Liver (tissue), 9 donors: Measurements from ENCODE around the gene CAPS. TPM values are rescaled to one million over a fixed set of nuclear protein-coding genes. Genes with fewer than 3 reads are reported as not detected.

Experiments used
- DNase-seq: peaks from one replicate; pipeline ENCODE4 v3.0.0-alpha.2; 2017; ENCODE audit warnings: low spot score
- H3K27ac ChIP-seq, 2 donors: one replicate each; pipeline ENCODE4 v1.7.0; 2013; ENCODE audit warnings: inconsistent platforms in 2 of 2, low read length in 2 of 2, control low read depth in 1 of 2, low read depth in 1 of 2, mild to moderate bottlenecking in 1 of 2
- H3K27me3 ChIP-seq, 4 donors: one replicate each; pipeline versions ENCODE4 v1.6.1 to v1.7.0; 2013; ENCODE audit warnings: low read length in 3 of 4, inconsistent platforms in 1 of 4, mild to moderate bottlenecking in 1 of 4, moderate library complexity in 1 of 4; ENCODE audit not compliant: control insufficient read depth in 4 of 4, insufficient read depth in 4 of 4
- H3K36me3 ChIP-seq, 4 donors: one replicate each; pipeline versions ENCODE4 v1.6.1 to v1.7.0; 2013; ENCODE audit warnings: low read length in 3 of 4, mild to moderate bottlenecking in 3 of 4, low read depth in 1 of 4, moderate library complexity in 1 of 4; ENCODE audit not compliant: control insufficient read depth in 4 of 4, insufficient read depth in 3 of 4
- H3K4me1 ChIP-seq, 4 donors: one replicate each; pipeline versions ENCODE4 v1.6.1 to v1.7.0; 2013; ENCODE audit warnings: low read length in 3 of 4, mild to moderate bottlenecking in 3 of 4, moderate library complexity in 1 of 4; ENCODE audit not compliant: control insufficient read depth in 4 of 4, insufficient read depth in 4 of 4
- H3K4me3 ChIP-seq, 3 donors: one replicate each; pipeline versions ENCODE4 v1.6.1 to v1.7.0; 2013; ENCODE audit warnings: low read length in 3 of 3, control low read depth in 1 of 3, low read depth in 1 of 3, mild to moderate bottlenecking in 1 of 3
- H3K9ac ChIP-seq, 2 donors: one replicate each; pipeline ENCODE4 v1.7.0; 2013; ENCODE audit warnings: low read length in 2 of 2, mild to moderate bottlenecking in 2 of 2, moderate library complexity in 2 of 2, control low read depth in 1 of 2, low read depth in 1 of 2
- H3K9me3 ChIP-seq, 4 donors: one replicate each; pipeline versions ENCODE4 v1.6.1 to v1.7.0; 2013; ENCODE audit warnings: low read length in 3 of 4; ENCODE audit not compliant: control insufficient read depth in 4 of 4
- EGR1 ChIP-seq, 2 donors: IDR thresholded peaks; 2 replicates each; pipeline ENCODE4 v1.6.1; 2016 to 2018; ENCODE audit warnings: antibody characterized with exemption in 2 of 2, low read depth in 2 of 2
- FOXA1 ChIP-seq: IDR thresholded peaks from 2 replicates; pipeline ENCODE4 v1.6.1; 2016; ENCODE audit warnings: antibody characterized with exemption
- HNF4A ChIP-seq, 2 donors: conservative IDR thresholded peaks; 2 replicates each; pipeline ENCODE4 v1.6.1; 2016; ENCODE audit warnings: antibody characterized with exemption in 2 of 2, mild to moderate bottlenecking in 2 of 2
- HNF4G ChIP-seq: IDR thresholded peaks from 2 replicates; pipeline ENCODE4 v1.6.1; 2016; ENCODE audit warnings: antibody characterized with exemption
- JUND ChIP-seq, 2 donors: IDR thresholded peaks; 2 replicates each; pipeline ENCODE4 v1.6.1; 2016; ENCODE audit warnings: antibody characterized with exemption in 2 of 2
- NR2F2 ChIP-seq: IDR thresholded peaks from 2 replicates; pipeline ENCODE4 v1.6.1; 2016; ENCODE audit warnings: antibody characterized with exemption
- RAD21 ChIP-seq, 2 donors: IDR thresholded peaks; 2 replicates each; pipeline ENCODE4 v1.6.1; 2016; ENCODE audit warnings: antibody characterized with exemption in 2 of 2, mild to moderate bottlenecking in 2 of 2
- RXRA ChIP-seq, 2 donors: IDR thresholded peaks; 2 replicates each; pipeline ENCODE4 v1.6.1; 2017 to 2018; ENCODE audit warnings: antibody characterized with exemption in 2 of 2, mild to moderate bottlenecking in 1 of 2
- SP1 ChIP-seq: IDR thresholded peaks from 2 replicates; pipeline ENCODE4 v1.6.1; 2018; ENCODE audit warnings: antibody characterized with exemption, mild to moderate bottlenecking
- TAF1 ChIP-seq: conservative IDR thresholded peaks from 2 replicates; pipeline ENCODE4 v1.6.1; 2016; ENCODE audit warnings: antibody characterized with exemption, mild to moderate bottlenecking
- YY1 ChIP-seq: IDR thresholded peaks from 2 replicates; pipeline ENCODE4 v1.6.1; 2016; ENCODE audit warnings: antibody characterized with exemption, mild to moderate bottlenecking
- WGBS: extraction: QIAGEN DNeasy Blood & Tissue Kit; methylation state at CpG from one replicate; pipeline ENCODE4 v1.1.7; 2013; 5-methylcytosine and 5-hydroxymethylcytosine counted together
- polyA plus RNA-seq, 2 donors: library from polyadenylated mRNA; stranded (reverse) in 1 of 2; unstranded in 1 of 2; fragments of 200-250 nt in 1 of 2; fragments of >200 nt in 1 of 2; fragmentation: Nextera tagmentation in 1 of 2; extraction: Ambion mirVana in 1 of 2; gene quantifications; one replicate each; pipeline versions ENCODE4 v1.2.1 to v1.2.3, GENCODE V29; 2013 to 2015
- total RNA-seq, 2 donors: library from RNA; depleted of rRNA; stranded (reverse); fragments of >200 nt; gene quantifications; one replicate each; pipeline ENCODE4 v1.2.3, GENCODE V29; 2014
- TF ChIP-seq, protein P1 (sequence below): IDR thresholded peaks from 2 replicates; pipeline ENCODE4 v1.6.1; 2016; ENCODE audit warnings: antibody characterized with exemption
- TF ChIP-seq, protein P2 (sequence below): IDR thresholded peaks from 2 replicates; pipeline ENCODE4 v1.6.1; 2016; ENCODE audit warnings: antibody characterized with exemption
- TF ChIP-seq, protein P3 (sequence below): fragments of 150-350 bp; IDR thresholded peaks from 2 replicates; pipeline ENCODE4 v1.5.1; 2017; ENCODE audit warnings: improper control_type of control experiment, low read depth, low read length; ENCODE audit not compliant: missing input control
- TF ChIP-seq, protein P4 (sequence below): IDR thresholded peaks from 2 replicates; pipeline ENCODE4 v1.6.1; 2016; ENCODE audit warnings: antibody characterized with exemption, mild to moderate bottlenecking
- TF ChIP-seq, protein P5 (sequence below): IDR thresholded peaks from 2 replicates; pipeline ENCODE4 v1.6.1; 2016; ENCODE audit warnings: antibody characterized with exemption
- donor health status: healthy.
- donor health status: healthy.
- donor health status: healthy.
- donor health status: healthy.
- donor health status: healthy.

CAPS gene
- total and polyA plus RNA-seq, 4 donors: 2.1 to 11.4 (median 3.5) TPM

DNA sequence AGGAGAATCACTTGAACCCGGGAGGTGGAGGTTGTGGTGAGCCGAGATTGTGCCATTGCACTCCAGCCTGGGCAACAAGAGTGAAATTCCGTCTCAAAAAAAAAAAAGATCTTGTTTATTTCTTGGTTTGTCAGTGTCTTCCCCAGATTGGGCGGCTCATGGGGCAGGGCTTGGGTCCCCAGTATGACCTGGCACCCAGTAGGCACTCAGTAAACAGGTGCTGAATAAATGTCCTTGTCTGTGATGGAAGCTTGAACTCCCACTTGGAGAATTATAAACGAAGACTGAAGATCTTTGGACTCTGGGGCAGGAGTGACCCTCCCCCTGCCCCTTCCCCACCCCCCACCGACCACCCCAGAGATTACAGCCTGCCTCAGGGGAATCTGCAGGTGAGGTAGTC, 33.9 kb upstream of the CAPS start:
- no peak for DNase-seq
- Histone ChIP-seq H3K27ac (peak overlapping the region; percentile 53 to 76), H3K4me1 (peaks cover 10 to 23% (median 14%) of the 10 kb centered on the region in 4 donors), H3K36me3 (no peaks in the 10 kb centered on the region), H3K27me3 (no peaks in the 10 kb centered on the region), H3K9me3 (no peaks in the 10 kb centered on the region), H3K4me3 (no peak overlapping the region), H3K9ac (no peak overlapping the region)
- TF ChIP-seq SP1: no peak
- TF ChIP-seq, protein P1, sequence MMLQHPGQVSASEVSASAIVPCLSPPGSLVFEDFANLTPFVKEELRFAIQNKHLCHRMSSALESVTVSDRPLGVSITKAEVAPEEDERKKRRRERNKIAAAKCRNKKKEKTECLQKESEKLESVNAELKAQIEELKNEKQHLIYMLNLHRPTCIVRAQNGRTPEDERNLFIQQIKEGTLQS: no peak
- TF ChIP-seq, protein P2, sequence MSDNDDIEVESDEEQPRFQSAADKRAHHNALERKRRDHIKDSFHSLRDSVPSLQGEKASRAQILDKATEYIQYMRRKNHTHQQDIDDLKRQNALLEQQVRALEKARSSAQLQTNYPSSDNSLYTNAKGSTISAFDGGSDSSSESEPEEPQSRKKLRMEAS: no peak
- TF ChIP-seq, protein P3, sequence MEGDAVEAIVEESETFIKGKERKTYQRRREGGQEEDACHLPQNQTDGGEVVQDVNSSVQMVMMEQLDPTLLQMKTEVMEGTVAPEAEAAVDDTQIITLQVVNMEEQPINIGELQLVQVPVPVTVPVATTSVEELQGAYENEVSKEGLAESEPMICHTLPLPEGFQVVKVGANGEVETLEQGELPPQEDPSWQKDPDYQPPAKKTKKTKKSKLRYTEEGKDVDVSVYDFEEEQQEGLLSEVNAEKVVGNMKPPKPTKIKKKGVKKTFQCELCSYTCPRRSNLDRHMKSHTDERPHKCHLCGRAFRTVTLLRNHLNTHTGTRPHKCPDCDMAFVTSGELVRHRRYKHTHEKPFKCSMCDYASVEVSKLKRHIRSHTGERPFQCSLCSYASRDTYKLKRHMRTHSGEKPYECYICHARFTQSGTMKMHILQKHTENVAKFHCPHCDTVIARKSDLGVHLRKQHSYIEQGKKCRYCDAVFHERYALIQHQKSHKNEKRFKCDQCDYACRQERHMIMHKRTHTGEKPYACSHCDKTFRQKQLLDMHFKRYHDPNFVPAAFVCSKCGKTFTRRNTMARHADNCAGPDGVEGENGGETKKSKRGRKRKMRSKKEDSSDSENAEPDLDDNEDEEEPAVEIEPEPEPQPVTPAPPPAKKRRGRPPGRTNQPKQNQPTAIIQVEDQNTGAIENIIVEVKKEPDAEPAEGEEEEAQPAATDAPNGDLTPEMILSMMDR: no peak
- TF ChIP-seq TAF1: no peak
- TF ChIP-seq HNF4G: no peak
- no peak for TF ChIP-seq EGR1 (IDR thresholded peaks at IDR 0.05; ENCODE audit: low read depth in 2 of 2)
- no peak for TF ChIP-seq NR2F2
- TF ChIP-seq, protein P4, sequence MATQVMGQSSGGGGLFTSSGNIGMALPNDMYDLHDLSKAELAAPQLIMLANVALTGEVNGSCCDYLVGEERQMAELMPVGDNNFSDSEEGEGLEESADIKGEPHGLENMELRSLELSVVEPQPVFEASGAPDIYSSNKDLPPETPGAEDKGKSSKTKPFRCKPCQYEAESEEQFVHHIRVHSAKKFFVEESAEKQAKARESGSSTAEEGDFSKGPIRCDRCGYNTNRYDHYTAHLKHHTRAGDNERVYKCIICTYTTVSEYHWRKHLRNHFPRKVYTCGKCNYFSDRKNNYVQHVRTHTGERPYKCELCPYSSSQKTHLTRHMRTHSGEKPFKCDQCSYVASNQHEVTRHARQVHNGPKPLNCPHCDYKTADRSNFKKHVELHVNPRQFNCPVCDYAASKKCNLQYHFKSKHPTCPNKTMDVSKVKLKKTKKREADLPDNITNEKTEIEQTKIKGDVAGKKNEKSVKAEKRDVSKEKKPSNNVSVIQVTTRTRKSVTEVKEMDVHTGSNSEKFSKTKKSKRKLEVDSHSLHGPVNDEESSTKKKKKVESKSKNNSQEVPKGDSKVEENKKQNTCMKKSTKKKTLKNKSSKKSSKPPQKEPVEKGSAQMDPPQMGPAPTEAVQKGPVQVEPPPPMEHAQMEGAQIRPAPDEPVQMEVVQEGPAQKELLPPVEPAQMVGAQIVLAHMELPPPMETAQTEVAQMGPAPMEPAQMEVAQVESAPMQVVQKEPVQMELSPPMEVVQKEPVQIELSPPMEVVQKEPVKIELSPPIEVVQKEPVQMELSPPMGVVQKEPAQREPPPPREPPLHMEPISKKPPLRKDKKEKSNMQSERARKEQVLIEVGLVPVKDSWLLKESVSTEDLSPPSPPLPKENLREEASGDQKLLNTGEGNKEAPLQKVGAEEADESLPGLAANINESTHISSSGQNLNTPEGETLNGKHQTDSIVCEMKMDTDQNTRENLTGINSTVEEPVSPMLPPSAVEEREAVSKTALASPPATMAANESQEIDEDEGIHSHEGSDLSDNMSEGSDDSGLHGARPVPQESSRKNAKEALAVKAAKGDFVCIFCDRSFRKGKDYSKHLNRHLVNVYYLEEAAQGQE: no peak
- TF ChIP-seq, protein P5, sequence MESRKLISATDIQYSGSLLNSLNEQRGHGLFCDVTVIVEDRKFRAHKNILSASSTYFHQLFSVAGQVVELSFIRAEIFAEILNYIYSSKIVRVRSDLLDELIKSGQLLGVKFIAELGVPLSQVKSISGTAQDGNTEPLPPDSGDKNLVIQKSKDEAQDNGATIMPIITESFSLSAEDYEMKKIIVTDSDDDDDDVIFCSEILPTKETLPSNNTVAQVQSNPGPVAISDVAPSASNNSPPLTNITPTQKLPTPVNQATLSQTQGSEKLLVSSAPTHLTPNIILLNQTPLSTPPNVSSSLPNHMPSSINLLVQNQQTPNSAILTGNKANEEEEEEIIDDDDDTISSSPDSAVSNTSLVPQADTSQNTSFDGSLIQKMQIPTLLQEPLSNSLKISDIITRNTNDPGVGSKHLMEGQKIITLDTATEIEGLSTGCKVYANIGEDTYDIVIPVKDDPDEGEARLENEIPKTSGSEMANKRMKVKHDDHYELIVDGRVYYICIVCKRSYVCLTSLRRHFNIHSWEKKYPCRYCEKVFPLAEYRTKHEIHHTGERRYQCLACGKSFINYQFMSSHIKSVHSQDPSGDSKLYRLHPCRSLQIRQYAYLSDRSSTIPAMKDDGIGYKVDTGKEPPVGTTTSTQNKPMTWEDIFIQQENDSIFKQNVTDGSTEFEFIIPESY: no peak
- TF ChIP-seq JUND (IDR thresholded peaks at IDR 0.05): no peak
- no peak for TF ChIP-seq FOXA1
- 36% methylated on average over 6 of the region's 6 CpGs for WGBS

DNA sequence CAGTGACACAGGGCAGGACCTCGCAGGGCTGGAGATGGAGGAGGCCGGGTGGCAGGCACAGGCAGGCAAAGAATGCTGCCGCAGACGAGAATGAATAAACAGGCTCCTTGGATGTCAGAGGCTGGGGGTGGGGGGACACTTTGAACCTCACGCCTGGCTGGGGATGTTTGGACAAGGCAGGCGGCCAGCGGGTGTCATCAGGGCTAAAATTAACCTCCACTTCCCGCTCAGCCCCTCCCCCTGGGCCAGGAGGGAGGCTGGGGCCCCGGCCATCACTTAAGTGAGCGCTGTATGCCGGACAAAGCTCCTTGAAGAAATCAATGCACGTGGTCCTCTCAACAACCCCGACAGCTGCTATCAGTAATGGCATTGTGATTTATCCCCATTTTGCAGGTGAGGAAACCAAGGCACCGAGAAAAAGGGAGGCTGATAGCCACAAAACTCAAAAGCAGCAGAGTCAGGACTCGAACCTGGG, 33.4 kb upstream of the CAPS start:
- Histone ChIP-seq H3K4me3 (no peak overlapping the region), H3K27me3 (no peaks in the 10 kb centered on the region), H3K27ac (peak overlapping the region; percentile 53 to 76), H3K4me1 (peaks cover 10 to 23% (median 14%) of the 10 kb centered on the region in 4 donors), H3K9me3 (no peaks in the 10 kb centered on the region), H3K9ac (peak overlapping the region in 1 of 2 donors; percentile 58), H3K36me3 (no peaks in the 10 kb centered on the region)
- 14% methylated on average over 15 of the region's 15 CpGs for WGBS
- DNase-seq: peak; percentile 71
- TF ChIP-seq FOXA1 (no peak), YY1 (peak; percentile 7), JUND (IDR thresholded peaks at IDR 0.05) (peak; percentile 63 to 73), EGR1 (IDR thresholded peaks at IDR 0.05; ENCODE audit: low read depth in 2 of 2) (peak in 1 of 2 donors; percentile 49), HNF4A (conservative IDR thresholded peaks at IDR 0.05) (peak; percentile 80 to 86), NR2F2 (peak; percentile 47), TAF1 (no peak), HNF4G (peak; percentile 75), RXRA (IDR thresholded peaks at IDR 0.05) (peak; percentile 75 to 79), RAD21 (IDR thresholded peaks at IDR 0.05) (peak; percentile 35 to 59)
- TF ChIP-seq, protein P1: no peak
- TF ChIP-seq, protein P3: no peak
- TF ChIP-seq, protein P2: peak; percentile 63
- TF ChIP-seq, protein P5: peak; percentile 45
